ENCODE data around the gene PARD6A.

Gene PARD6A

DNA sequence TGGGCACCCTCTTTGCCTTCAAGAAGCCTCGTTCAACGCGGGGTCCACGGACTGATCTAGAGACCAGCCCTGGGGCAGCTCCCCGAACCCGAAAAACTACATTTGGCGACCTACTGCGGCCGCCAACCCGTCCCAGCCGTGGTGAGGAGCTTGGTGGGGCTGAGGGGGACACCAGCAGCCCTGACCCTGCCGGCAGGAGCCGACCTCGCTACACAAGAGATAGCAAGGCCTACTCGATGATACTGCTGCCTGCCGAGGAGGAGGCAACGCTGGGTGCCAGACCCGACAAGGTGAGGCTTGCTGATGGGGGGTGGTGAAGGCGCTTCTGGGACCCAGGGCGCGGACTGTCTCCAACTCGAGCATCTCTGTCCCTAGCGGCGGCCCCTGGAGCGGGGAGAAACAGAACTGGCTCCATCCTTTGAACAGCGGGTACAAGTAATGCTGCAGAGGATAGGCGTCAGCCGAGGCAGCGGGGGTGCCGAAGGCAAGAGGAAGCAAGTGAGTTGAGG lies 6.3 kb upstream of the PARD6A start:
- DNase-seq, result no peak

DNA sequence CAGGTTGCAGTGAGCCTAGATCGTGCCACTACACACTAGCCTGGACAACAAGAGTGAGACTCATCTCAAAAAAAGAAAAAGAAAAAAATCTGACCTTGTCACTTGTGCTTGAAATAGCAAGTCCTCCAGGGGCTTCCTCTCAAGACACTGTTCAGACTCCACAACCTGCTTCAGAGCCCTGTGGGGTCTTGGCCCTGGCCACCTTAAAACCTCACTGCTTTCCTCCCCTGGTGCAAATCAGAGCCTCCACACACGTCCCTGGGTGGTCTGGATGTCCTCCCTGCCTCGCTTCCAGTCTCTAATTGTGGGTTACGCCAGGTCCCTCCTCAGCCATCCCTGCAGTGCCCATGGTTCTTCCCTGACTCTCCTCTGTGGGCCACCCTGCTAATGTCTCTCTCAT lies 5.4 kb upstream of the PARD6A start:
- DNase-seq, result no peak

DNA sequence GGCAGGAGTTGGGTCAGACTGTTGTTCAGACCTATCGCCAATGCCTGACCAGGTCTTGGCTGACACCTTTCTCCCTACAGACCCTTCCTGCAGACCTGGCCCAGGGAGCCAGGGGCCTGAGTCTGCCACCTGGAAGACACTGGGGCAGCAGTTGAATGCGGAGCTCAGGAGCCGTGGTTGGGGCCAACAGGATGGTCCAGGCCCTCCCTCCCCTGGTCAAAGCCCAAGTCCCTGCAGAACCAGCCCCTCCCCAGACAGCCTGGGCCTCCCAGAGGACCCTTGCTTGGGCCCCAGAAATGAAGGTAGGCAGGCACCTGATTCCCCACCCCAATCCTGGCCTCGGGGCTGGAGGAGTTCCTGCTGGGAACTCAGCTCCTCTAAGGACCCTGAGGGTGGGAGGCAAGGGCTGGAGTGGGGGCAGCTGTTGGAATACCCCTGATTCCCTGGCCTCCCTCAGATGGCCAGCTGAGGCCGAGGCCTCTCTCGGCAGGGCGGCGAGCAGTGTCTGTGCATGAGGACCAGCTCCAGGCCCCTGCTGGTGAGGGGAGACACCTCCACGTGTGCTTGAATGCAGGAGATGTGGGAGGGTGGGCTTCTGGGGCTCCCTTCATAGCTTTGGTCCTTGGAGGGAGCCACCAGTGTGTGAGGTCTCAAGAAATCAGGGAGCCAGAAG lies 4.3 kb upstream of the PARD6A start:
- no peak for DNase-seq

DNA sequence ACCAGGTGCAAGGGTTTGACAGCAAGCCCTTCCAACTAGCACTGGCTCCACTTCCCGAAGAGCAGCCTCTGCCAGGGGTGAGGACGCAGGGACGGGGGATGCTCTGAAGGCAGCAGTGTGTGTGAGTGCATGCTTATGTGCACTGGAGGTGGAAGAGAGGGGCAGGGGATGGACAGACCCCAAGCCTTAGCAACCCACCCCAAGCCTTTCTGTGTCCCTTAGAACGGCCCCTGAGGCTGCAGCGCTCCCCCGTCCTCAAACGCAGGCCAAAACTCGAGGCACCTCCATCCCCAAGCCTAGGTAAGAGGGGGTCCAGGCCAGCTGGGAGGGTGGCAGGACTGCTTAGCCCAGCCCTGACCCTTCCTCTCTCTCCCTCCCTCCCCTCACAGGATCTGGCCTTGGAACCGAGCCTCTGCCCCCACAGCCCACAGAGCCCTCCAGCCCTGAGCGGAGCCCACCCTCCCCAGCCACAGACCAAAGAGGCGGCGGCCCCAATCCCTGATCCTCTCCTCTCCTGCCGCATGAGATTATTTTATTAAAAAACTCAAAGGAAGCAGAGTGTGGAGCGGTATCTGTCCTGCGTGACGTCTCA lies 3.6 kb upstream of the PARD6A start:
- DNase-seq, result no peak

DNA sequence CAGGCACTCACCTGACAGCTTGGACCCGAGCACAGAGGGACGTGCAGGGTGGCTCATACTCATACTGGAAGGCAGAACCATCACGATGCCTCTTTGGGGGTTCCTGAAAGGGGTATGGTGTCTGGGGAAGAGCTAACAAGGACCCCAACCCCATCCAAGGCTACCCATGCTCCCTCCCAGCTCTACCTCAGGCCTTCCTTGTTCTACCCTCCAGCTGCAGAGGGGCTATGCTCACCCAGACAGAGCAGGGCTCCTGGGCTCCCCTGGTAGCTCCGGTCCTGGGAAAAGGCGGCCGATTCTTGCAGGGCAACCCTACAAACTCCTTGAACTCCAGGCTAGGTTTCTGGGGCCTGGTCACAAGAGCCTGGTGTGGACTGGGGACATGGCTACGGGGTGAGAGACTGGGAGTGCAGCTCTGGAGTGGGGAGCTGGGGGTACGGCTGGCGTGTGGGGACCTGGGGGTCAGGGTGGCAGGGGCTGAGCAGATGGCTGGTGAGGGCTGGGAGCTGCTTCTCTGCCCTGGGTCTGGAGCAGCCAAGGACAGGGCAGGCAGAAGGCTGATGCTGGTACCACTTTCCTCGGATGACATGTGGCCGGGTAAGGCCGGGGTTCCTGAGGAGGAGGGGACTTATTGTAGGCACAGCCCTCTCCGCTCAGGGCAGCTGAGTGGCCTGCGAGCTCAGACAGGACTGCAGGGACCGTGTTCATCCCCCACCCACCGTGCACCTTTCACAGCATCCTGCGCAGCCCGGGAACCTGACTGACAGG lies 2.8 kb upstream of the PARD6A start:
- no peak for DNase-seq

DNA sequence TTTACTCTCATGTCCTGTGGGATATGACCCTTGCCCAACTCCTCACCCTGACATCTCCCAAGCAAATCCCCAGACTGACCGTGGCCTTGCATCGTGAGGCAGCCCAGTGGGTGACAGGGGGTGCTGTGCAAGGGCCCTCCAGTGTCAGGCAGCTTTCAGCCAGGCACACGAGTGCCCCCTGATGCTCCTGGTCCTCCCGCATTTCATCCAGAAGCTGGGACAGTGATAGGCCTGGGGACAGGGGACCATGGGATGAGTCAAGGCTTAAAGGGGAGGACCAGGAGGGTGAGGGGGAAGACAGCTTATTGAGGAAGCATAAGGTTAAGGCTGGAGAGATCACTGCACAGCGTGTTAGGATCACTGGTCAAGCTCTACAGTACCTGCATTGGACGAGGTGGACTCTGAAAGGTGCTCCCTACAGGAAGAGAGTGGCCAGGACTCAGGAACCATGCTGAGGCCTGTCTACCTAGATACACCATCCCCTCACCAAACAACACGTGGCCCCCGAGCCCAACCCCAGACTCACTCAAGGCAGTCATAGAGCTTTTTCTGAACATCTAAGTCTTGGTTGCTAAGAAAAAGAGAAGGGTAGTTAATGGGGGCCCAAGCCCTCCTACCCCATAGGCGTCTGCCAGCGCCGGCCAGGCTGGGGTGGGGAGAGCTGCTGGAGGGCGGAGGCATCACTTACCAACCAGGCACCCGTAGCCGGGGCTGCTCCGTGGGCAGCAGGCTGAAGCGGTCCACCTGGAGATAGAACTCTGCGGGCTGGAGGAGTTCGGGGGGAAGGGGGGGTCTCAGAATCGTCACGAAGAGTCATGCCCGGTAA lies 1.7 kb upstream of the PARD6A start:
- DNase-seq, result no peak

DNA sequence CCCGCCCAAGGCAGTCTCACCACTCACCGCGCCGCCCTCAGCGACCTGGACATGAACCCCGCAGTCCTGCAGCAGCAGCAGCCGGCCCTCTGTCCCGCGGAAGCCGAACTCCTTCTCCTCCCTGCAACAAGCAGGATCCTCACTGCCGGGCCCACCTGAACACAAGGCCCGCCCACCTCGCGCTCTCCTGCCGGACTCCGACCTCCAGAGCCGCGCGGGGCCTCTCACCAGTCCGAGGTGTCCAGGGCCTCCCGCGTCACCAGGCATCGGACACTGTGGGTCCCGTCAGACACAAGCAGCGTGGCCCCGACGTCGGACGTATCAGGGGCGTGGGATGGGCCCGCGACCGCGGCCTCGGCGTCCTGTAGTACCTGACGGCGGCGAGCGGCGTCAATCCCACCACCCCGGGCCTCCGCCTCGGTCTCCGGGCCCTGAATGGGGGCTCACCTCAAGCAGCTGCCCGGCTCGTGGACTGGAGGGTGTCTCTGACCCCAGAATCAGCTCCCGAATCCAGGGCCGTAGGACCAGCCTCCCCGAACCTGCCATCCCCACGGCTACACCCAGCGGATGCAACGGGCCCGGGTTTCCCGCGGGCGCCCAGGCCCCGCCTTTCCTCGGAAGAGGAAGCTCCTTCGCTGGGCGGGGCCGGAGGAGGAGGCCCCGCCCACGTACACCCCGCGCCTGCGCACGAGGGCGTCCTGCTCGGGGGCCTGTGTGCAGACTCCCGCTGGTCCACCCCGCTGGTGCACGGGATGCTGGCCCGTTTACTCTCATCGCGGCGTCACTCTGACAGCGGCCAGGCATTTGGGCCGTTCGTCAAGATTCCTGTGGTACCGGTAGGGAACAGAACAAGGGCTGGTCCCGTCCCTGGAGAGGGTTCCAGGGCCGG lies 841 bp upstream of the PARD6A start, which contains the start of gene ACD:
ACD (minus strand) TSS at position 586 of the 889 bp plus-strand sequence; CDS start at position 546, 40 bp downstream.
- DNase-seq, result peak; percentile 71

DNA sequence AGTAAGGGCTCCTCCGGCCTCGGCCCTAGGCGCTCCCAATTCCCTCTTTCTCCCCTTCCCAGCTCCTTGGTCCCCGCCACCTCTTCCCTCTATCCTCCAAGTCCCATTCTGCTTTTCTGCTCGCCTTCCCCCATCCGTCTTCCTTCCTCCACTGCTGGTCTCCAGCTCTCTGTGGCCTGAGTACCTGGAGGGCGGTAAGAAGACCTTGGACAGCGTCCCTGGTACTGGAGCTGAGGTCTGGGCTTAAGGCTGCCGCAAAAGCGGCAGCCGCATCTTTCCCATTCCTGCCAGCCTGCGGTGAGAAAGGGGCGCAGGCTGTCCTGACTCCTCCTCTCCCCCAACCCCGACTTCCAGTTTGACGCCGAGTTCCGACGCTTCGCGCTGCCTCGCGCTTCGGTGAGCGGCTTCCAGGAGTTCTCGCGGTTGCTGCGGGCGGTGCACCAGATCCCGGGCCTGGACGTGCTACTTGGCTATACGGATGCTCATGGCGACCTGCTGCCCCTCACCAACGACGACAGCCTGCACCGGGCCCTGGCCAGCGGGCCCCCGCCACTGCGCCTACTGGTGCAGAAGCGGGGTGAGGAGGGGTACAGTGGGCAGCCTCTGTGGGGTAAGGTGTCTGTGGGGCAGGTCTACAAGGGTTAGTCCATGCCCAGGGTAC lies 471 bp downstream of the PARD6A start:
- DNase-seq, result peak; percentile 64

DNA sequence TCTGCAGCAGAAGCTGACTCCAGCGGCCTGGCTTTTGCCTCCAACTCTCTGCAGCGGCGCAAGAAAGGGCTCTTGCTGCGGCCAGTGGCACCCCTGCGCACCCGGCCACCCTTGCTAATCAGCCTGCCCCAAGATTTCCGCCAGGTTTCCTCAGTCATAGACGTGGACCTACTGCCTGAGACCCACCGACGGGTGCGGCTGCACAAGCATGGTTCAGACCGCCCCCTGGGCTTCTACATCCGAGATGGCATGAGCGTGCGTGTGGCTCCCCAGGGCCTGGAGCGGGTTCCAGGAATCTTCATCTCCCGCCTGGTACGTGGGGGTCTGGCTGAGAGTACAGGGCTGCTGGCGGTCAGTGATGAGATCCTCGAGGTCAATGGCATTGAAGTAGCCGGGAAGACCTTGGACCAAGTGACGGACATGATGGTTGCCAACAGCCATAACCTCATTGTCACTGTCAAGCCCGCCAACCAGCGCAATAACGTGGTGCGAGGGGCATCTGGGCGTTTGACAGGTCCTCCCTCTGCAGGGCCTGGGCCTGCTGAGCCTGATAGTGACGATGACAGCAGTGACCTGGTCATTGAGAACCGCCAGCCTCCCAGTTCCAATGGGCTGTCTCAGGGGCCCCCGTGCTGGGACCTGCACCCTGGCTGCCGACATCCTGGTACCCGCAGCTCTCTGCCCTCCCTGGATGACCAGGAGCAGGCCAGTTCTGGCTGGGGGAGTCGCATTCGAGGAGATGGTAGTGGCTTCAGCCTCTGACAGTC lies 1.3 kb downstream of the PARD6A start:
- no peak for DNase-seq

DNA sequence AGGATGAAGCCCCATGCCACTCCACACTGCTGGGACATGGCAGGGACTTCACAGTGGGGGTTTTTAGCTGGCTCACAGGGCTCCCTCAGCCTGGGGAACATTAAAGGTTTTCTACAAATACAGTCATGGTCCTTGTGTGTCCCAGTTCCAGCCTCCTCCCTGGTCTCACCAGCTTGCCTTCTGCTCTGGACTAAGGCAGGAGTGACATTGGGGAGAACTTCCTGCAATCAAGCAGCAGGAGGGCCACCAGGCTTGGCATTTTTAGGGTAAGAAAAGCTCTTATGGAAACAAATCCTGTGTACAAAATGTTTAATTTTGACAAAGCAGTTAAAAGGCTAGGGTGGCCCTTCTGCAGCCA lies 1.9 kb downstream of the PARD6A start:
- no peak for DNase-seq

DNA sequence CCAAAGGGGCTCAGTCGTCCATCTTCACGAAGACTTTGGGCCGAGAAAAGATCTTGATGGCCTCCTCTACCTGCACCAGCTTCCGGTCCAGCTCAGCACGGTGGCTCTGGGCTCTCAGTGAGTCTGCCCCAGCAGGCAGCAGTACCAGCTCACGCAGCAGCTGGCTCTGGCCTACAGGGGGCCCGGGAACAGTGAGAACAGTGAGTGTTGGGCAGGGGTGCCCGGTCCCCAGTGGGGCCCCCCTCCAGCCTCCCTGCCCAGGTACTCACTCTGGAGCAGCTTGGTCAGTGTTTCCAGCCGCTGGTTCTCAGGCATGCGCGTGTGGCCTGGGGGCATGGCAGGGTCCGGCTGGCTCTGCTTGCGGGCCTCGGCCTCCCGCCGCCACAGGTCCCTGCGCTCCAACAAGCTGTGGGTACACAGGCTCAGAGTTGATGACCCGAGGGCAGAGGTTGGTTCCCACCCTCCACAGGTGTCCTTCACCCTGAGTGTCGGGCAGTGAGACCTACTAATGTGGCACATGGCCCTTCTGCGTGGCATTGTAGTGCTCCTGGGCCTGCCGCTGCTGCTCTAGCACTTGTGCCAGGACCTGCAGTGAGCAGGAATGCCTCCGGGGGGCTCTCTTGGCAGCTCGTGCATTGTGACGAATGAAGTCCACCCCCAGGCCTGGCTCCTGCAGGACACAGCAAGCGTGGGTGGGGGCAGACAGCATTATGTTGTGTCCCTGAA lies 2.6 kb downstream of the PARD6A start:
- no peak for DNase-seq

DNA sequence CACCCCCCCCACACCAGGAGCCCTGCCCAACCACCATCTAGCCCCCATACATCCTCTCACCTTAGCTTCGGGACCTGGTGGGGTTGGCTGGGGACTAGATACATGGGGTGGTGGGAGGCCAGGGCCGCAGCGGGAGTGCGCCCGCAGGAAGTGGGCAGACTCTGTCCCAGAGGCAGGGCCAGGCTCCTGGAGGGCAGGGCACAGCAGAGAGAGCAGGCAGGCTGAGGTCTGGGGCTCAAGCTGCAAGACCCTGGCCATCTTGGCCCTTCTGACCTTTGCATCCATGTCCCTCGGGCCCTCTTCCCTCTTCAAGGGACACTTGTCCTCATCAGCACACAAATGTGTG lies 3.1 kb downstream of the PARD6A start:
- no peak for DNase-seq

DNA sequence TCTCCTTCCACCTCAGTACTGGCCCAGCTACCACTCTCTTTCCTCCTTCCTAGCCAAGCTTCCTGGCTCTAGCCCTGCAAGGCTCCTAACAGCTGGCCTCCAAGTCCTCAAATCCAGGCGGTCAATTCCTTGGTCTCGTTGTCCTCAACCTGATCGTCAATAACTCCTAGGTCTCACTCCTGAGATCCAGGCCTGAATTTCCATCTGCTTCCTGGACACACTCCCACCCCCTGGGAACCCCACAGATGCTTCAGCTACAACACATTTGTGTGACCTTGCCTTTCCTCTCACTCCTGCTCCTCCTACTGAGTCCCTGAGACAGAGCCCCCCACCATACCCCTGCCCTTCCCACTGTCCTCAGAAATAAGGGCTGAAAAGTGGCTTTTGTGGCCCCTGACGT lies 3.5 kb downstream of the PARD6A start:
- DNase-seq, result no peak

DNA sequence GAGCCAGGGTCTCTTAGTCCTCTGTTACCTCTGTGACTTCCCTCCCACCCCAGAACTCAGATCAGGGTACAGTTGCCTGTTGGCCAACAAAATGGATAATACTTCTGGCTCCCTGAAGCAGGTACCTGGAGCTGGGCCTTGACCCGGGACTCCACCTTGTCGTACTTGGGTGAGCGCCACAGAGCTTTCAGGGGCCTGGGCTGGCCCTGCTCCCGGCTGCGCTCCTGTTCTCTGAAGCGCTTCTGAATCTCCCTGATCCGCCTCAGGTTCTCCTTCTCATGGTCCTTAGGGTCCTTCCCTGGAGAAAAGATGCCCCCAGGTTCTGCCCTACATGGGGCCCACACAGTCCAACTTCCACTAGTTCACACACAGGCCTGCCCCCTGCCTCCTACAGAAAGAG lies 4.1 kb downstream of the PARD6A start:
- DNase-seq, result no peak

DNA sequence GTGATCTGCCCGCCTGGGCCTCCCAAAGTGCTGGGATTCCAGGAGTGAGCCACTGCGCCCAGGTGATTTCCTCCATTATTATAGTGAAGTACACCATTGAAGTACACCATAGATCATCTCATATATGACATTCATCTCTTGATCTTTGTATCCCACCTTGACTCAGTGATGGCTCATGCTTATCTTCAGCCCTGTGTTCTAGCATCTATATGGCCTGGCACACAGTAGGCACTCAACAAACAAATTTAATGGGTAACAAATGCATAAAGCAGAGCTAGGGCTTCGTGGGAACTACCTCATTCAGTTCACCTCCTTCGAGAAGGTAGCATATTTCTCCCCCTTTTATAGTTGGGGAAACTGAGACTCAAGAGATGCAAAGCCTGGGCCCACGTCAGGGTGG lies 4.8 kb downstream of the PARD6A start:
- DNase-seq, result no peak

DNA sequence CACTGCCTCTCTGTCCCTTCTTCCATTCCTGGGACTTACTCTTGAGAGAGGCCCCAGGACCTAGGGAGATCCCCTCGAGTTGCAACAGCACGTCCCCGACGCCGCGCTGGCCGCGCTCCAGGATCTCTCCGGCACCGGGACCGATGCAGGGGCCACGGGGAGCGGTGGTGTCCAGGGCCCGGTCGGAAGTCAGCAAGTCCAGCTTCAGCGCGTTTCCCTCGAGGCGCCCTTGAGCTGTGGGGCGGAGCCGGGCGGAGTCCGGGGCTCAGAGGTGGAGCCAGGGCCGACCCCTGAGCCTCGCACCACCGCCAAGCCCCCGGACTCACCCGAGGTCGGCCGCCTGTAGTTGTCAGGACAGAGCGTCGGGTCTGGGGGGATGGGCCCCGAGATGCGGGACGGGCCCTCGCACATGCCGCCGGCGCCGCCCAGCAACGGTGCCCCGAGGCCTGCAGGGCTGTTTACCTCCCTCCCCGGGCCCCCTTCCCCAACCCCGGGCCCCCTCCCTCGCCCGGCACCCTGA lies 5.3 kb downstream of the PARD6A start:
- DNase-seq, result no peak

DNA sequence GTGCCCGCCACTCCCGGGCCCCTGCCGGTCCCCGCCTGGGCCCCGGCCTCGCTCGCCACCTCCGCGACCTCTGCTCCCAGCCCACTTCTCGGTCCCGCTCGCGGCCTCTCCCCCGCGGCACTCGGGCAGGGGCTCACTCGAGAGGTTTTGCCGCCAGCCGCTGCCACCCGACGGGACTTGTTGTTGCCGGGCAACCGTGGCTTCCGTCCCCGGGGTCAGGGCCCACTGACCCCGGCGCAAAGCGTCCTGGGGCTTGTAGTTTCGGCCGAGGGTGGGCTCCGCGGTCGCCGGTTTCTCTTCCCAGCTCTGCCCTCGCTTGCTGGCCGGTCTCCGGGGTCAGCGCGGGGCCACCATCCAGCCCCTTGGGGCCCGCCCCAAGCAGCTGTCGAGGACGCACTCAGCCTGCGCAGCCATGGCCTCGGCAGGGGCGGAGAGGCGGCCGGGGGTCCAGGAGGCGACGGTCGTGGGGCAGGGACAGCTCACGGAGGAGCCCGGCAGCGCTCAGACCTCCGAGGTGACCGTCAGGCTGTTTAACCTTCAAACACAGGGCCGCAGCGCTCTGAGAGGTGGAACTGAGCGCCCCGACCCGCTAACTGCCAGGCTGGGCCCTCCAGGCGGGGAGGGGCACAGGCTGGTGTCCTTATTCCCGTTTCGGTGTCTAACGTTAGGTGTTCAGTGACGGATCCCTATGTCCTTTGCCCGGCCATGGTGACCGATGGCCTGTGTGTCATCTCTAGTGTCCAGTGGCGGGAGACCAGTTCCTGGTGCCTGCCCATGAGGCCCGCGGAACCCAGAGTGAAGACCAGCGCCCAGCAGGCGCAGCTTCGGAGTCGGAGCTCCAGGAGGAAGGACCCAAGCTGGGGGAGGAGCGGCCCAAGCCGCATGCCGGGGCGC lies 6.0 kb downstream of the PARD6A start, which contains the start of the genes C16orf86 and ENKD1:
C16orf86 (plus strand) TSS at position 256 of the 894 bp plus-strand sequence; CDS start at position 413, 157 bp downstream.
ENKD1 (minus strand) TSS at position 192 of the 894 bp plus-strand sequence. CDS start 308 bp downstream, outside the sequence.
- DNase-seq, result no peak

DNA sequence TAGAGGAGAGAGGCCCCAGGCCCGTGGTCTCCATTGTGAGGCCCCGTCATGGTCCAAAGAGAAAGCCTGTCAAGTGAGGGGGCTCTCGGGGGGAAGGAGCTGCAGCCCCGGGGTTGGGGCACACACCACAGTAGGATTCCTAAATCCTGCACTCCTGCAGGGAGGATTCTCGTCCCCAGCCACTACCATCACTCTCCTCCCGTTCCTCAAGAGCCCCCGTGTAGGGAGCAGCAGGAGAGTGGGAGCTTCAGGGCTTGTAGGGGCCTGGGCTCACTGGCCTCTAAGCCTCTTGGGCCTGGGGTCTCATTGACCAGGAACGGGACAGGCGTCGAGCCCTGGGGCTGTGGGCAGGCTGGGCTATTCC lies 6.7 kb downstream of the PARD6A start:
- no peak for DNase-seq

Measured in NCI-H2227 treated with DMSO at 0.1 percent for 48 hours (cell line).